NB4 (cell line): ENCODE data around the gene PRCC.

Source experiments
- CTCF ChIP-seq: IDR thresholded peaks from one replicate; pipeline ENCODE4 v1.5.1; 2012; ENCODE audit warnings: low read depth, low read length
- MYC ChIP-seq: IDR thresholded peaks from 2 replicates; pipeline ENCODE4 v1.6.1; 2011; ENCODE audit warnings: low read depth, low read length
- POLR2A ChIP-seq: IDR thresholded peaks from 2 replicates; pipeline ENCODE4 v1.6.1; 2011; ENCODE audit warnings: mild to moderate bottlenecking; ENCODE audit not compliant: insufficient read length; ENCODE audit errors: extremely low read depth
- TF ChIP-seq, protein P1 (sequence below): IDR thresholded peaks from 2 replicates; pipeline ENCODE4 v1.6.1; 2011; ENCODE audit warnings: low read depth, low read length

- TF ChIP-seq CTCF (no peak), POLR2A (no peak), MYC (no peak)
- TF ChIP-seq, protein P1, sequence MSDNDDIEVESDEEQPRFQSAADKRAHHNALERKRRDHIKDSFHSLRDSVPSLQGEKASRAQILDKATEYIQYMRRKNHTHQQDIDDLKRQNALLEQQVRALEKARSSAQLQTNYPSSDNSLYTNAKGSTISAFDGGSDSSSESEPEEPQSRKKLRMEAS, result no peak
Observed at GRCh38 chr1:156721131-156721530, 46.2 kb upstream of the PRCC start.
